ENCODE data around the gene KREMEN1.
"Not testable (repeated sequence)": the region's sequence is repeated elsewhere in the genome, so short reads cannot be mapped to it uniquely, and the experiment has no call there.

- not testable (repeated sequence) for TF ChIP-seq POLR2AphosphoS5 (IDR thresholded peaks at IDR 0.05; ENCODE audit: insufficient read depth in 1 of 2, low read depth in 1 of 2); POLR2A (IDR thresholded peaks at IDR 0.05)
Observed at GRCh38 chr22:29120098-29120912, 47.5 kb downstream of the KREMEN1 start.
